C4-2B (cell line): ENCODE data around the gene TMC2.

Experiments
- H3K27ac ChIP-seq: fragments of 450-650 bp; 2 replicates; pipeline ENCODE4 v1.5.1; 2017
- CTCF ChIP-seq: fragments of 450-650 bp; conservative IDR thresholded peaks from 2 replicates; pipeline ENCODE4 v1.5.1; 2017; ENCODE audit warnings: mild to moderate bottlenecking
- ZFX ChIP-seq: fragments of 450-650 bp; IDR thresholded peaks from 2 replicates; pipeline ENCODE4 v1.6.1; 2017

The TMC2 gene

GRCh38 chr20:2654384-2654822, 118.0 kb downstream of the TMC2 start:
- no peak for TF ChIP-seq CTCF
- TF ChIP-seq ZFX = no peak
- peak overlapping the region; percentile 95 for H3K27ac ChIP-seq

- peak overlapping the region; percentile 95 for H3K27ac ChIP-seq
- TF ChIP-seq CTCF = no peak
- TF ChIP-seq ZFX = no peak
Measured at GRCh38 chr20:2654831-2655230, 118.5 kb downstream of the TMC2 start.

GRCh38 chr20:2655331-2656116, 119.2 kb downstream of the TMC2 start:
- TF ChIP-seq ZFX (no peak), CTCF (no peak)
- no peak overlapping the region for H3K27ac ChIP-seq

- H3K27ac ChIP-seq = no peak overlapping the region
- TF ChIP-seq CTCF (no peak), ZFX (no peak)
Measured at GRCh38 chr20:2656471-2657117, 120.2 kb downstream of the TMC2 start.

- H3K27ac ChIP-seq = no peak overlapping the region
- TF ChIP-seq CTCF (no peak), ZFX (no peak)
Measured at GRCh38 chr20:2657241-2657640, 120.9 kb downstream of the TMC2 start.

- TF ChIP-seq ZFX (no peak), CTCF (no peak)
- H3K27ac ChIP-seq = no peak overlapping the region
Measured at GRCh38 chr20:2657674-2658073, 121.3 kb downstream of the TMC2 start.
